ENCODE data around the gene RRP7A.
A peak's percentile ranks its signal among the peaks of the same experiment; 100 is the strongest.
"Not testable (repeated sequence)": the region's sequence is repeated elsewhere in the genome, so short reads cannot be mapped to it uniquely, and the experiment has no call there.

The RRP7A gene, protein sequence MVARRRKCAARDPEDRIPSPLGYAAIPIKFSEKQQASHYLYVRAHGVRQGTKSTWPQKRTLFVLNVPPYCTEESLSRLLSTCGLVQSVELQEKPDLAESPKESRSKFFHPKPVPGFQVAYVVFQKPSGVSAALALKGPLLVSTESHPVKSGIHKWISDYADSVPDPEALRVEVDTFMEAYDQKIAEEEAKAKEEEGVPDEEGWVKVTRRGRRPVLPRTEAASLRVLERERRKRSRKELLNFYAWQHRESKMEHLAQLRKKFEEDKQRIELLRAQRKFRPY

GRCh38 chr22:42519525-42520401, at the start of gene RRP7A:
Gene RRP7A, minus strand, starts transcription at chr22:42519796. Its CDS starts 10 bp downstream, at chr22:42519786.
- DNase-seq (ENCODE audit: low read depth) = peak; percentile 69

DNA sequence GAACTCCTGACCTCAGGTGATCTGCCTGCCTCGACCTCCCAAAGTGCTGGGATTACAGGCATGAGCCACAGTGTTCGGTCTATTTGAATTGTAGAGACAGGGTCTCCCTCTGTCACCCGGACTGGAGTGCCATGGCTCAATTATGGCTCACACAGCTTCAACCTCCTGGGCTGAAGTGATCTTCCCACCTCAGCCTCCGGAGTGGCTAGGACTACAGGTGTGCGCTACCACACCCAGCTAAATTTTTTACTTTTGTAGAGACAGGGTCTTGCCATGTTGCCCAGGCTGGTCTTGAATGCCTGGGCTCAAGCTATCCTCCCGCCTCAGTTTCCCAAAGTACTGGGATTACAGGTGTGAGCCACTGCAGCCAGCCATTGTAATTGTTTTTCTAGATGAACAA, 48.4 kb upstream of the RRP7A start:
- not testable (repeated sequence) for DNase-seq (ENCODE audit: low read depth)

DNA sequence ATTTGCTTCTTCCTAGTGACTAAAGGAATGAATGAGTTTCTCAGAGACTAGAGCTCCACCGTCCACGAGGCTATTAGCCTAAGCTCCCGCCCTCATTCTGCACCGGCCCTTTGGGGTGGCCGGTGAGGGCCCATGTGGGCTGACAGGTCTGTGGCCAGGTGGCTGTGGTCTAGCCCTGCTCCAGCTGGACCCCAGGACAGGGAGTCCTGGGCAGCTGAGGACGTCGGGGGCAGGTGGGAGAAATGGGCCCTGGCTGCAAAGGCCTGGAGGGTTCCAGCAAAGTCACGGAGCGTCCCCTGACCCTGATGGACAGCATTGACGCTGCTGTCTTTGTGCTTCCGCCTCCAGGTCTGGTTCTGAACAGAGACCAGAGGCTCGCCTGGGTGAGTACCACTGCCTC, 46.4 kb upstream of the RRP7A start:
- DNase-seq (ENCODE audit: low read depth) = no peak

GRCh38 chr22:42564699-42565098, 45.1 kb upstream of the RRP7A start:
- DNase-seq (ENCODE audit: low read depth) = no peak

DNA sequence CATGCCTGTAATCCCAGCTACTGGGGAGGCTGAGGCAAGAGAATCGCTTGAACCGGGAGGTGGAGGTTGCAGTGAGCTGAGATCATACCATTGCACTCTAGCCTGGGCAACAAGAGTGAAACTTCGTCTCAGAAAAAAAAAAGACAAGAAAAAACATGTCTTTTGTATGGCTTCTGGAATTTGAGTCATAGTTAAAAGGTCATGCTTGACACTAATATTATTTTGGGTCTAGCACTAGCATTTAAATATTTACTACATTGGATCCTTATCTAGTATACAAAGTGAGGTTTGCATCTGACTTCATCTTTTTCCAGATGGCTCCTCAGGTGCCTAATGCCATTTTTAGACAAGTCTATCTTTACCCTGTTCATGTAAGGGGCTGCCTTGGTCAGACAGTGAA, 44.3 kb upstream of the RRP7A start:
- DNase-seq (ENCODE audit: low read depth) = not testable (repeated sequence)

DNA sequence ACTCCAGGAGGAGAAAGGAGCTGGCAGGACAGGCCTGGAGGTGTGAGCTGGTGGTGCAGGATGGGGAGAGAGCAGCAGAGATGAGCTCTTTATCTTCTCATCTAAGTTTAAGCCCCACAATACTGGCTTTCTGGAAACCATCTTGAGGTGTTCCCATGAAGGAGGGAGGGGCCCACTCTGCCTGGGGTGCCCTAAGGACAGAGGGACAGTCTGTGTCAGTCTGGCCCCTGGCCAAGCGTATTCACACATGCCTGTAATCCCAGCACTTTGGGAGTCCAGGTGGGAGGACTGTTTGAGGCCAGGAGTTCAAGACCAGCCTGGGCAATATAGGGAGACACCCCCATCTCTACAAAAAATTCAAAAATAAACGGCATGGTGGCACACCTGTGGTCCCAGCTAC, 43.1 kb upstream of the RRP7A start:
- no peak for DNase-seq (ENCODE audit: low read depth)

DNA sequence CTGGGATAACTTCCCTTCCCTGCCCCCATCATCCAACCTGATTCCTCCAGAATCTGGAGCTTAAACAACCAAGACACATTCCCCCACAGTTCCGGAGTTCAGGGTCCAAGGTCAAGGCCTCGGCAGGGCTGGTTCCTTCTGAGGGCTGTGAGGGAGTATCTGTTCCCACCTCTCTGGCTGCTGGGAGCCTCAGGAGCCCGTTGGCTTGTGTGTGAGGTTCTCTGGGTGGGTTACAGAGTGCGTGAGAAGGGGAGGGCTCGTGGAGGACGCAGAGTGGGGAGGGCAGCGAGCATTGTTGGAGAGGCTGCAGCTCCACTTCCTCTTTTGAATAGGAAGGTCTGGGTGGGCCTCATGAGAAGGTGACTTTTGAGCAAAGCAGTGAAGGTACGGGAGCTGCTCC, 42.7 kb upstream of the RRP7A start:
- no peak for DNase-seq (ENCODE audit: low read depth)

GRCh38 chr22:42561856-42562255, 42.3 kb upstream of the RRP7A start:
- no peak for DNase-seq (ENCODE audit: low read depth)

DNA sequence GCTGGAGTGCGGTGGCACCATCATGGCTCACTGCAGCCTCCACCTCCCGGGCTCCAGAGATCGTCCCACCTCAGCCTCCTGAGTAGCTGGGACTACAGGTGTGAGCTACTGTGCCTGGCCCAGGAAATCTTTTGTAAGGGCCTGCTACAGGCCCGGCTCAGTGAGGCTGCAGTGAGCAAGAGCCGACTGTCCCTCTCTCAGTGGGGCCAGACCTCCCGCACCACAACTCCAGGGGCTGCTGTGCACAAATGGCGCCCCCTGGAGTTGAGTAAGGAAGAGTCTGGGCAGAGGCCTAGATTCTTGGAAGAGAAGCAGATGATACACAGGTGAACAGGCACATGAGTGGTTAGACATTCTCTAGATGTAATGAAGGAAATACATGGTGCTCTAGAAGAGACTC, 41.2 kb upstream of the RRP7A start:
- DNase-seq (ENCODE audit: low read depth) = no peak

GRCh38 chr22:42560381-42560780, 40.8 kb upstream of the RRP7A start:
- DNase-seq (ENCODE audit: low read depth) = no peak

GRCh38 chr22:42553475-42554361, 34.1 kb upstream of the RRP7A start, which contains the start of gene SERHL2:
Gene SERHL2, plus strand, starts transcription at chr22:42553956. Its CDS starts 65 bp downstream, at chr22:42554021.
- peak; percentile 85 for DNase-seq (ENCODE audit: low read depth)

GRCh38 chr22:42552294-42552647, 32.7 kb upstream of the RRP7A start:
- not testable (repeated sequence) for DNase-seq (ENCODE audit: low read depth)

- DNase-seq (ENCODE audit: low read depth) = no peak
These were observed 29.9 kb upstream of the RRP7A start for GRCh38 chr22:42549331-42550060.

GRCh38 chr22:42548597-42549330, 29.2 kb upstream of the RRP7A start:
- no peak for DNase-seq (ENCODE audit: low read depth)

- DNase-seq (ENCODE audit: low read depth) = not testable (repeated sequence)
These were observed 28.5 kb upstream of the RRP7A start for GRCh38 chr22:42548126-42548525.

DNA sequence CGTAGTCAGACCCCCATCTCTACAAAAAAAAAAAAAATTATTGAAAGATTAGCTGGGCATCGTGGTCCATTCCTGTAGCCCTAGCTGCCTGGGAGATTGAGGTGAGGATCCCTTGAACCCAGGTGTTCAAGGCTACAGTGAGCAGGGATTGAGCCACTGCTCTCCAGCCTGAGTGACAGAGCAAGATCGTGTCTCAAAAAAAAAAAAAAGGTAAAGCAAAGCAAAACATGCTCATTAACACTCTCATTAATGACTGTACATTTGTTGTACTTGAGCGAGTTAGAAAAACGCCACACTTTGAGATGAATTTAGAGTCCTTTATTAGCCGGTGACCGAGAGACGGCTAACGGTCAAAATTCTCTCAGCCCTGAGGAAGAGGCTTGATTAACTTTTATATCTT, 28.0 kb upstream of the RRP7A start:
- DNase-seq (ENCODE audit: low read depth) = no peak

GRCh38 chr22:42544686-42545085, 25.1 kb upstream of the RRP7A start:
- DNase-seq (ENCODE audit: low read depth) = no peak

DNA sequence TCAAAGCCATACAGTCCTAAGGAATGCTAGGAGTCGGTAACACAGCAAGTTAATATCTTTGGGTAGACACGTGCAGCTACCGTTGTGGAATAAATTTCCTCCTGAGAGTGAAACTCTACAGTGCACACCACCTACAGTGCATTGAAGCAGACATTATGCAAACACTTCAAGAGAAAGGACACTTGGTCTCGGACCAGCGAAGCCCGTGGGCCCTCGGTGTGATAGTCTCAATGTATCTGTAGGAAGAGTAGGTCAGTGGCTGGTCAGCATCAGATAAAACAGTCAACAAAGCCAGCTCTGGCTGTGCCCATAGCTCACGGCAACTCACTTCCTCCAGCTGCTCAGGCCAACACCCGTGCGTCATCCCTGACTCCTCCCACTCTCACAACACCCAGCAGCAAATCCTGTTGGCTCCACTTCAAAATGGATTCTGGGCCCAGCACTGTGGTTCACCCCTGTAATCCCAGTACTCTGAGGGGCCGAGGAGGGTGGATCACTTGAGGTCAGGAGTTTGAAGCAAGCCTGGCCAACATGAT, 19.7 kb upstream of the RRP7A start:
- DNase-seq (ENCODE audit: low read depth) = not testable (repeated sequence)

- not testable (repeated sequence) for DNase-seq (ENCODE audit: low read depth)
These were observed 17.7 kb upstream of the RRP7A start for GRCh38 chr22:42537199-42537831.

DNA sequence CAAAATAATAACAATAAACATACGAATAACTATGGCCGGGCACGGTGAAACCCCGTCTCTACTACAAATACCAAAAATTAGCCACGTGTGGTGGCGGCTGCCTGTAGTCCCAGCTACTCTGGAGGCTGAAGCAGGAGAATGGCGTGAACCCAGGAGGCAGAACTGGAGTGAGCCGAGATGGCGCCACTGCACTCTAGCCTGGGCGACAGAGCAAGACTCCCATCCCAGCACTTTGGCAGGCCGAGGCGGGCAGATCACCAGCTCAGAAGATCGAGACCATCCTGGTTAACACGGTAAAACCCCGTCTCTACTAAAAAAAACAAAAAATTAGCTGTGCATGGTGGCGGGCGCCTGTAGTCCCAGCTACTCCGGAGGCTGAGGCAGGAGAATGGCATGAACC, 17.0 kb upstream of the RRP7A start:
- DNase-seq (ENCODE audit: low read depth) = not testable (repeated sequence)

Measured in fibroblast of gingiva (primary cell).